OCI-M2 (cell line): ENCODE results near the gene NCAPD3.
A peak's percentile ranks its signal among the peaks of the same experiment; 100 is the strongest.
"Not testable (repeated sequence)": the region's sequence is repeated elsewhere in the genome, so short reads cannot be mapped to it uniquely, and the experiment has no call there.

Experiments
- DNase-seq: peaks from one replicate; lab custom pipeline; 2025; ENCODE audit not compliant: unreplicated experiment; lab: John Stamatoyannopoulos, UW

Gene NCAPD3

GRCh38 chr11:134223836-134224709, at the start of gene NCAPD3, which contains the start of gene VPS26B:
Gene NCAPD3 (minus strand): TSS chr11:134223967. CDS start chr11:134223926, 41 bp downstream.
Gene VPS26B (plus strand): TSS chr11:134224671. CDS start chr11:134225123, 452 bp downstream.
- DNase-seq = peak; percentile 49

- DNase-seq = no peak
These were observed 49.5 kb upstream of the NCAPD3 start for GRCh38 chr11:134273317-134273712.

- no peak for DNase-seq
These were observed 48.9 kb upstream of the NCAPD3 start for GRCh38 chr11:134272381-134273316.

GRCh38 chr11:134271978-134272377, 48.2 kb upstream of the NCAPD3 start:
- no peak for DNase-seq

- DNase-seq = no peak
These were observed 46.5 kb upstream of the NCAPD3 start for GRCh38 chr11:134270250-134270714.

DNA sequence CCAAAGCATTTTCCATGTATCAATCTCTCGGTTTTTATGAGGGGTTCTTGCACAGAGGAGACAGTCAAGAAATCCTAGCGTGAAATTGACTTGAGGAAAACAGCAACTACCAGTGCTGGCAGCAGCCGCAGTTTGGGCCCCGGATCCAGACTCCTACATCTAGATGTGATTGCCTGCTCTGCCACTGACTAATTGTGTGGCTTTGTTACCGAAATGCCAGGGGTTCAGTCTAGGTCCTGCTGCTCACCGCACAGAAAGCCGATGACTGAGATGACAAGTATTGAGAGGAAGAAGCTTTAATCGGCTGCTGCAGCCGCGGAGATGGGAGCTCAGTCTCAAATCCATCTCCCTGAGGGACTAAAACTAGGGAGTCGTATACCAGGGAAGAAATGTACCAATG, 44.2 kb upstream of the NCAPD3 start:
- no peak for DNase-seq

DNA sequence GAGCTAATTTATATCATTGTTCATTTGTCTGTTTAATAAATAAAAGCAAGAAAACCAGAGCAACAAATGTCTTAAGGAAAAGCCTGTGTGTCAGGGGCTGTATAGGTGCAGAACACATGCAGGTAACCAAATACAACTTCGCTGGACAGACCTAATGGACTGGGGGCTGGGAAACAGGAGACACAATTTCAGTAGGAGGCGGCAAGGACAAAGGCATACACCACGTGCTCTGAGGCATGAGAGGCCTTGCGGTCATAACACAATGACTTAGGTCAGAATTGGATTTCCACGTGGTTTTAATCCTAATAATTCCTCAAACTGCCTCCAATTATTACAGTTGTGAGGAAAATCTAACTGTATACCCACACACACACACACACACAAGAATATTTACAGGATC, 43.7 kb upstream of the NCAPD3 start:
- DNase-seq = no peak

DNA sequence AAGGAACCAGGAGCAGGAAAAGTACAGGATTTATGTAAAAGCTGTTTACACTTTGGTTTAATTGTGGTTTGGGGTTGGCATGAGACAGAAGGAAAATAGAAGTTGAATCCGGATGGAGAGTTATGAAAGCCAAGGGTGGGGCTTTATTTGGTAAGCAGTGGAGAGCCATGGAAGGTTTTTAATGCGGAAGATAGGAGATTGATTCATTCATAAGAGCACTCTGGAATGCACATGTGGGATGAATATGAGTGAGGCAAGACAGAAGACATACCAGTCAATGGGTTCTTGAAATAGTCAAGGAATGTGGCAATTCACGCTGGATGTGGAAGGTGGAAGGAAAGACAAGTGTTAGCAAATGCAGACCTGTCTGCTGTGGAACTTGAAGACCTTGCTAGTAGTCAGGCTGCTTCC, 43.1 kb upstream of the NCAPD3 start:
- DNase-seq = no peak

DNA sequence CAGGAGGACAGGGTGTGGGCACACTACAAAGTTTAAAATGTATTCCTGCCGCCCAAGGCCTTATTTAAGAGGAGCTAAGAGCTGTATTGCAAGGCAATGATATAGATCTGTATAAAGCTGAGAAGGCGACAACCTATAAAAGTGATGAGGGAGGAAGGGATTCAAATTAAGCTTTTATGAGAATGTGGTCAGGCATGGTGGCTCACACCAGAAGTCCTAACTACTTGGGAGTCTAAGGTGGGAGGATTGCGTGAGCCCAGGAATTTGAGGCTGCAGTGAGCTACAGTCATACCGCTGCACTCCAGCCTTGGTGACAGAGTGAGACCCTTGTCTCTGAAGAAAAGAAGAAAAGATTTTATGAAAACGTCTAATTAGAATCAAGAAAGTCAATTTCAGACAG, 42.7 kb upstream of the NCAPD3 start:
- no peak for DNase-seq

DNA sequence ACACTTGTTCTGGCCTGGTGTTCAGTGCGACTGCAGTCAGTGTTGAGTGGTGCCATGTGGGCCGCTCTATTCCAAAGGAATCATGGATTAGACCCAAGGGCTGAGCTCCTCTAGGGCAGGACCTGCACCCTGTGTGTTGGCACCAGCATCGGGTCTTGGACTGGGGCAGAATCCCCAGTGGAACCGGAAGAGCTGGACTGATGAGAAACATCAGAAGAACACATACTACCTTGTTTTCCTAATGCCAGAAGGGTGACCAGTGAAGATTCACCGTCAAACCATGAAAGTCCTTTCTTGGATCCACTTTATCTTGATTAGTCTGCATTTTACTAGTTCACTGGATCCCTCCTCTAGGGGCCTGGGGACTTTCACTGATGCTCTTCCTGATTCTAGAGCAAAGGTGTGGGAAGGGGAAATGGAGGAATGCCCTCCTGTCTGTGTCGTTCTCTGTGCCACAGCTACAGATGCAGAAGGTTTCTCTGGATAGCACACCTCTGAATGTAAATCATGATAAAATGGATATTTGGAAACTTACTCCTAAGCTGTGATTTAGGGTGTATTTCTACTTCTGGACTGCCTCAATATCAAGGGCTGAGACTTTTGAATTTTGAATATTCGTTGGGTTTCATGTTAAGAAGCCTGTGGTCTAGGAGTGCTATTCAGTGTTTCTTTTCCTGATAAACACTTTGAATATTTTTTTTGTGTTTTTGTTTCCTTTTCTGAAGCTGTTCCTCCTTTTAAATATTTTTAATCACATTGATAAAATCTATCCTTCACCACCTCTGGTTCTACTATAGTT, 41.4 kb upstream of the NCAPD3 start:
- DNase-seq = no peak

DNA sequence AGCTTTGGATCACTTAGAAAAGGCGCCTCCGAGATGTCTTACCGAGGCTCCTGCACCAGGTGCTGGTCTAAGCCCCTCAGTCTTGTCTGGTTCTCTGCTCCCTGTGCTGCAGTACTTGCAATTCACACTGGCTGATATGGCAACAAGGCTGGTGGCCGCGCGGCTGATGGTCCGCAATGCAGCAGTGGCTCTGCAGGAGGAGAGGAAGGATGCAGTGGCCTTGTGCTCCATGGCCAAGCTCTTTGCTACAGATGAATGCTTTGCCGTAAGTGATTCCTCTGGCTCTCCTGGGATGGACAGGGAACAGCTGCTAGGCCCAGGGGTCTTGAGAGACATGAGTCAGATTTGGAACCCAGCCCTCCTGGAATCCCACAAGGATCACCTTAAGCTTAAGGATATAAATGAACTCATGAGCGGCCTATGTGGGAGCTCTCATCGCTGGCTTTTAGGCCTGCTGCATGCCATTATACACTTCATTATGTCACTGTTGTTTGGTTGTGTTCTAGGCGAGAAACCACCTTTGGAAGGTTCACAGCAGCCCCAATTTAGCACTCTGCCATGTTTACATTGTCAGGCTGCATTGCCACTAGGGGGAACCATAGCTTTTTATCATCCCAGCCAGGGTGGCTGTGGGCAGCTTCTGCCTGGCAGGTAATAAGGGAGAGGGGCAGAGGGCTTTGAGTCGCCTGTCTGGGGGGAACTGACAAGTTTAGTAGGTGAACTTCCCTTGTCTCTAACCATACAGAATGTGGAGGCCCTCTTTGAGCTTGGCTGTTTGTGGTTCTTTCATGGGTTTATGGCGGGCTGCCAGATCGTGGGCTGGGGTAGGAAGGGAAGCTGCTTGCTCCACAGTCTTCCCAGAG, 38.1 kb upstream of the NCAPD3 start:
- no peak for DNase-seq

- no peak for DNase-seq
These were observed 37.2 kb upstream of the NCAPD3 start for GRCh38 chr11:134260983-134261382.

DNA sequence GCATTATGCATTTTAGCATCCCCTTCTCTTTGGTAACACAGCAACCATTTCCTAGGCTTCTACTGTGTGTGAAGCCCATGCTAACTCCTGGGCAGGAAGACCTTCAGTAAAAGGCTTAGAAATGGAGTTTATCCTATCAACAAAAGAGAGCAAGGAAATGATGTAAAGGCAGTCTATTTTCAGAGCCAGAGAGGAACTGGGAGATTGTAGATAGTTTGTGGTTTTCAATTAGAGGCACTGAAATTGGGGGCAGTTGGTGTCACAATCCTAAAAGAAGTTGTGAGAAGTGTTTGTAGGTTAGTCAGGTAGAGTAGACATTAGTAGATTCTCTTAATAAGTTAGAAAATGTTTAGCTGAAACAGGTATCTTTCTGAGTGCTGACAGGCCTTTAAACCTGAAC, 36.7 kb upstream of the NCAPD3 start:
- DNase-seq = no peak

DNA sequence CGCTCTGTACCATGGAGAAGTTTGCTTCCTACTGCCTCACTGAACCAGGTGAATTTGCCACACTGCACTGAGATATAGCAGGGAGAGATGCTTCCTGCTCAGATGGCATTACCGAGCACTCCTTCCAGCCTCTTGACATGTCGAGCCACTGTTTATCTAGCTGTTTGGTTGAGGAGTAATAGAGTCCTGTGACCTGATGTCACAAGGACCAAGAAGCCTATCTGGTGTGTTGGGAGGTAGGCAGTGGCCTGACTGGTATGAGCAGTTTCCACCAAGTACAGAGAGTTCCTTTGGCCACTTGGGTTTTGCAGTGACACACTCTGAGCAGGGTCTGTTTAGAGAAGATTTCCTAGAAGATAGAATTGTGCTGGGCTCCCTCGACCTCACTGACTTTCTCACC, 34.8 kb upstream of the NCAPD3 start:
- no peak for DNase-seq

DNA sequence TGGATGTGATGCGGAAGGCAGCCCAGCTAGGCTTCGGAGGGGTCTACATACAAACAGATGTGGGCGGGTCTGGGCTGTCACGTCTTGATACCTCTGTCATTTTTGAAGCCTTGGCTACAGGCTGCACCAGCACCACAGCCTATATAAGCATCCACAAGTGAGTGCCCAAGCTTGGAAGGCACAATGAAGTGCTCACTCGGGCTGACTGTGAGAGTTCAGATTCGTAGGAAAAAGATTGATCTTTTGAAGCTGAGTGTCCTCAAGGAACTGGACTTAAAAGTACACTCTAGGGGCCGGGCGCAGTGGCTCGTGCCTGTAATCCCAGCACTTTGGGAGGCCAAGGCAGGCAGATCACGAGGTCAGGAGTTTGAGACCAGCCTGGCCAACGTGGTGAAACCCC, 33.3 kb upstream of the NCAPD3 start:
- no peak for DNase-seq

- not testable (repeated sequence) for DNase-seq
These were observed 31.4 kb upstream of the NCAPD3 start for GRCh38 chr11:134255184-134255561.

DNA sequence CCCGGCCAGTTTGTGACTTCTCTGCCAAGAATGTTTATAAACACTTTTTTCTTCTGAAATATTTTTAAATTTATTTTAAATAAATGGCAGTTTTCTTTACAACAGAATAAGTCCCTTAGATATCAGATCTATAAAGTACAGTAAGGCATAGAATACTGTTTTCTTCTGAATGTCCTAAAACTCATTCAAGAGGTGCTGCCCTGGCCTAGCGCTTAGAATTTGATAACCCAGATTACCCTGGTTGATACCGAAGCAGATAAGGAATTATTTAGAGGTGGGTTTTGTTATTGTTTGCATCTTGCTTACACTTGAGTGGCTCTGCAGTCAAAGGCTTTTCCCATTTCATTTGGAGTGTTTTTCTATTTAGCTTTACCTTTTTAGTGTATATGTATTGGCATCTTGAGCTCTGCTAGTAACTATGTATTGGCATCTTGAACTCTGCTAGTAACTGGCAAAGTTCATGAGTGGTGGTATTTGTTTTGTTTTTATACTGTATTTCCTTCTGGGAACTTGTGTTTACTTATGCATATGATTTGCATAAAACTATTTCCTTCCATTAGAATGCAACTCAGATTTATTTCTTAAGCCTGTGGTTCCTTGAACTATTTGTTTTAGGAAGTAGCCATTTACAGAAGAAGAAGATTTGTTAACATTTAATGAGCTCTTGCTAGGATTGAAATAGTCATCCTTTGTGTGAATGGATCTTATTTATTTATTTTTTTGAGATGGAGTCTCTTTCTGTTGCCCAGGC, 30.8 kb upstream of the NCAPD3 start:
- DNase-seq = no peak

- peak; percentile 60 for DNase-seq
These were observed 29.6 kb upstream of the NCAPD3 start, which contains the start of the genes ACAD8 and THYN1 for GRCh38 chr11:134253188-134253993. Gene ACAD8 (plus strand): TSS chr11:134253568. CDS start chr11:134253601, 33 bp downstream. Gene THYN1 (minus strand): TSS chr11:134253352. CDS start chr11:134252882, 470 bp downstream.
